Stomach (tissue), 4 donors: Measurements from ENCODE around the gene TNS3.

ENCODE experiments used
- CTCF ChIP-seq, 7 experiments: fragments of 450-650 bp in 4 of 7; fragments of 200-600 bp in 3 of 7; sonication (generic) in 3 of 7; IDR thresholded peaks; one replicate each; pipeline ENCODE4 v1.5.1; 2016 to 2019; ENCODE audit warnings: antibody characterized with exemption in 7 of 7, control low read depth in 2 of 7, mild to moderate bottlenecking in 1 of 7
- POLR2A ChIP-seq, 4 donors: fragments of 450-650 bp; IDR thresholded peaks; one replicate each; pipeline ENCODE4 v1.6.1; 2016; ENCODE audit warnings: antibody characterized with exemption in 4 of 4, control low read depth in 2 of 4, mild to moderate bottlenecking in 1 of 4, moderate library complexity in 1 of 4

DNA sequence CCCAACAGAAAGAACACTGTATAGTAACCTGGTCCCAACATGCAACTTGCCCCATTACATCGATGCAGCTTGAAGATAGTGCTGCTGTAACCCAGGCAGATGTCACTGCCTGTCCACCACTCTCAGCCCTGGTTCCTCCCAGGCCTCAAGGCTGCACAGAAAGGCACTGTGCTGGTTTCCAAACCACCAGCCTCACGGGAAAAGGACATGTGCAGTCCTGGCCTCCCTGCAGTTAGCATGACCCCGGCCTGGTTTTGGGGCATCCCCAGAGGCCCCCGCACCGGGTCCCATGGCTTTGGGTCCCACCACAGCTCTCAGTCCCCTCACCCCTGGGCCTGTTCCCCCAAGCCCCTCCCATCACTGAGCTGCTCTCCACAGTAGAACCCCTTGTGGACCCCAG is 214.5 kb downstream of the TNS3 start:
- TF ChIP-seq CTCF (IDR thresholded peaks at IDR 0.05) (no peak), POLR2A (IDR thresholded peaks at IDR 0.05) (no peak)
